GM19463 (cell line): ENCODE data around the gene MAEA.
"Not testable (repeated sequence)": the region's sequence is repeated elsewhere in the genome, so short reads cannot be mapped to it uniquely, and the experiment has no call there.

Experiments used
- ATAC-seq: cut with Tn5 transposase; IDR thresholded peaks from one replicate; pipeline ENCODE4 v1.9.1; 2021; ENCODE audit warnings: mild to moderate bottlenecking, moderate library complexity; ENCODE audit not compliant: unreplicated experiment

MAEA gene

GRCh38 chr4:1333256-1333655 lies 43.6 kb downstream of the MAEA start:
- no peak for ATAC-seq

- not testable (repeated sequence) for ATAC-seq
These were observed 44.3 kb downstream of the MAEA start for GRCh38 chr4:1333851-1334578.

DNA sequence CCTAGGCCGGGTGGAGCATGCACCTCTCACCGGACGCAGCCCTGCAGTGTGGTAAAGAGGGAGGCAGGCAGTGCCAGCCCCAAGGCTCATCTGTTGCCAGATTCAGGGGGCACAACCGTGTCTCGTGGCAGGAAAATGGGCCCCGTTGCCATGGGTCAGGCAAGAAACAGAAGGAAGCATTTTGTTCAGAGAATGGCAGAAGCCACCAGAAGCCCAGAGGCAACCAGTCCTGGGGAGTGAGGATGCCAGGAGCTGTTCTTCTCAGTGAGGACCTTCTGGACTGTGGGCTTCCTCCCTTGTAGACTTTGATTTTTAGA lies 44.8 kb downstream of the MAEA start:
- no peak for ATAC-seq

DNA sequence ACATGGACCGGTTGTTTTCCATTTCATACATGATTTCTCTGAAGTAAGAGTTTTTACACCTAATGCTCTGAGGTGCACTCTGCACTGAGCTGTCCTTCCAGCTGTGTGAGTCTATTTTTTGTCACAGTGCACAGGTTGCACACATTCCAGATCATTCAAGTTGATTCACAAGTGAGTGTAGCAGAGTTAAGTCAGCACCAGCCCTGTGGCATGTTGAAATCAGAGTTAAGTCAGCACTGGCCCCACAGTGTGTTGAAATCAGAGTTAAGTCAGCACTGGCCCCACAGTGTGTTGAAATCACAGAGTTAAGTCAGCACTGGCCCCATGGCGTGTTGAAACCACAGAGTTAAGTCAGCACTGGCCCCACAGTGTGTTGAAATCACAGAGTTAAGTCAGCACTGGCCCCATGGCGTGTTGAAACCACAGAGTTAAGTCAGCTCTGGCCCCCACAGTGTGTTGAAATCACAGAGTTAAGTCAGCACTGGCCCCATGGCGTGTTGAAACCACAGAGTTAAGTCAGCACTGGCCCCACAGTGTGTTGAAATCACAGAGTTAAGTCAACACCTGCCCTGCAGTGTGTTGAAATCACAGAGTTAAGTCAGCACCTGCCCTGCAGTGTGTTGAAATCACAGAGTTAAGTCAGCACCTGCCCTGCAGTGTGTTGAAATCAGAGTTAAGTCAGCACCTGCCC lies 45.6 kb downstream of the MAEA start:
- ATAC-seq: not testable (repeated sequence)

DNA sequence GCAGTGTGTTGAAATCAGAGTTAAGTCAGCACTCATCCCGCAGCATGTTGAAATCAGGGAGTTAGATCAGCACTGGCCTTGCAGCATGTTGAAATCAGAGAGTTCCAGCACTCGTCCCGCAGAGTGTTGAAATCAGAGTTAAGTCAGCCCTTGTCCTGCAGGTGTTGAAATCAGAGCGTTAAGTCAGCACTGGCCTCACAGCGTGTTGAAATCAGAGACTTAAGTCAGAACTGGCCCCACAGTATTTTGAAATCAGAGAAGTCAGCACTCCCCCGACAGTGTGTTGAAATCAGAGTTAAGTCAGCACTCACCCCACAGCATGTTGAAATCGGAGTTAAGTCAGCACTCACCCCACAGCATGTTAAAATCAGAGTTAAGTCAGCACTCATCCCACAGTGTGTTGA lies 46.4 kb downstream of the MAEA start:
- no peak for ATAC-seq

DNA sequence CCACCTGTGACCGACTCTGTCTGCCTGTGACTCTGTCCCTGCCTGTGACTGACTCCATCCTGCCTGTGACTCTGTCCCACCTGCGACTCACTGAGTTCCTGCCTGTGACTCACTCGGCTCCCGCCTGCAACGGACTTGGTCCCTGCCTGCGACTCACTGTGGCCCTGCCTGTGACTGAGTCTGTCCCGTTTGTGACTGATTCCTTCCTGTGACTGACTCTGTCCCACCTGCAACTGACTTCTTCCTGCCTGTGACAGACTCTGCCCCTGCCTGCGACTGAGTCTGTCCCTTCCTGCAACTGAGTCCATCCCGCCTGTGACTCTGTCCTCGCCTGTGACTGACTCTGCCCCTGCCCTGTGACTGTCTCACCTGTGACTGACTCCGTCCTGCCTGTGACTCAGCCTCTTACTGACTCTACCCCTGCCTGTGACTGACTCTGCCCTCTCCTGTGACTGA lies 47.7 kb downstream of the MAEA start:
- ATAC-seq: no peak

DNA sequence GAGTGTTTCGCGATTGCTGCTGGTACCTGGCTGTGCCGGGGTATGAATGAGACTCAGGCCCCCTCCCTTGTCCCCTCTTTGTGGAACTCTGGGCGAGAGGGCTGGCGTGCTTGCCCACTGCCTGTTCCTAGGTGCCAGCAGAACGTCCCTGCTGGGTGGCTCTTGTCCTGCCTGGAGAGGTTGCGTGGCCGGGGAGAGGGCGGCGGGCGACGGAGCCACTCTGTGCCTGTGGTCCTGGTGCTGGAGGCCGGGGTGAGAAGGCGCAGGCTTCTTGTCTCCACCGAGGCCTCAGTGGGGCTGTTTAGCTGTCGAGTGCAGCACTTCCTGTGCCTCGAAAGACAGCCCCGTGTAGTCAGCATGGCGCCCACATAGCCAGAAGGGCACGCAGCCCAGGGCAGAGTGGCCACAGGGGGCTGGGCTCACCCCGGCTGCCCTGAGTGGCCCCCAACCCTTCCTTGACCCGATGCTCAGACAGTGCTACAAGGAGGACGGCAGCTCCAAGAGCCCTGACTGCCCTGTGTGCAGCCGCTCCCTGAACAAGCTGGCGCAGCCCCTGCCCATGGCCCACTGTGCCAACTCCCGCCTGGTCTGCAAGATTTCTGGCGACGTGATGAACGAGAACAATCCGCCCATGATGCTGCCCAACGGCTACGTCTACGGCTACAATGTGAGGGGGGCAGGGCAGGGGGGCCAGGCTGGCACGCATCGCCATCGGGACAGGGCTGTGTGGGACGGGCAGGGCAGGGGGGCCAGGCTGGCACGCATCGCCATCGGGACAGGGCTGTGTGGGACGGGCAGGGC lies 48.5 kb downstream of the MAEA start:
- no peak for ATAC-seq

DNA sequence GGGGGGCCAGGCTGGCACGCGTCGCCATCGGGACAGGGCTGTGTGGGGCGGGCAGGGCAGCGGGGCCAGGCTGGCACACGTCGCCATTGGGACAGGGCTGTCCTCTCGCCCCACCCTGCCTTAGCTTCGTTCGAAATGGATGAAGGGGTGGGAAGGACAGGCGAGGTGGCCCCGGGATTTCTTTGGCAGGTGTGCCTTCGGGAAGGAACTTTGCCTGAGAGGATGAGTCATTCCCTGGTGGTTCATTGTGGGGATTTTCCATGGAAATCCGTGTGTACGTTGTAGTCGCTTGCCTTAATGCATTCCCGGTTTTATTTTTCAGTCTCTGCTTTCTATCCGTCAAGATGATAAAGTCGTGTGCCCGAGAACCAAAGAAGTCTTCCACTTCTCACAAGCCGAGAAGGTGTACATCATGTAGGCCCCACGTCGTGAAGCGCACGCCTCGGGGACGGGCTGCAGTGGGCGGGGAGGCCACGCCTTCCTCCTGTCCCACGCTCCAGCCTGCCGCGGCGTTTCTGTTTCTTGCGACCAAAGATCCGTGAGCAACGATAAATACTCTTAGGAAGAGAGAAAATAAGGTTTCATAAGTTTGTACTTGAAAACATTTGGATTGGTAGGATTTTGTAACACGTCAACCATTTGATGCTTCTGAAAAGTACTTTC lies 49.2 kb downstream of the MAEA start:
- ATAC-seq: no peak

- no peak for ATAC-seq
These were observed 49.8 kb downstream of the MAEA start for GRCh38 chr4:1339489-1339888.

- ATAC-seq: no peak
These were observed 50.6 kb downstream of the MAEA start for GRCh38 chr4:1340181-1340747.

DNA sequence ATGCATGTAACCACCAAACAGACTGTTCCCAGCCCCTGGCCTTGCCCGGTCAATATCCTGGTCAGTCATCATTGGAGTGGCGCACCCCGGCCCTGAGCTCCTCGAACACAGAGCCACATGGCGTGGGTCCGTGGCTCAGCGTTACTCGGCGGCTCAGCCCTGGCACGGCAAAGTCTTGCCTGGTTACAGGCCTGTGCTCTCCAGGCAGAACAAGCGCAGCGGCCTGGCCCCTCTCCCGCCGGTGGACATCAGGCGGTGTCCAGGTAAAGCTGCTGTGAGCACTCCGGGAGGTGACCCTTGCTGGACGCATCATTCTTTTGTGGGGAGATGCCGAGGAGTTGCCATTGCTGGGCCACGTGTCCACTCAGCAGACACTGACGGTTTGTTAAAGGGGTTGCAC lies 51.2 kb downstream of the MAEA start:
- no peak for ATAC-seq

DNA sequence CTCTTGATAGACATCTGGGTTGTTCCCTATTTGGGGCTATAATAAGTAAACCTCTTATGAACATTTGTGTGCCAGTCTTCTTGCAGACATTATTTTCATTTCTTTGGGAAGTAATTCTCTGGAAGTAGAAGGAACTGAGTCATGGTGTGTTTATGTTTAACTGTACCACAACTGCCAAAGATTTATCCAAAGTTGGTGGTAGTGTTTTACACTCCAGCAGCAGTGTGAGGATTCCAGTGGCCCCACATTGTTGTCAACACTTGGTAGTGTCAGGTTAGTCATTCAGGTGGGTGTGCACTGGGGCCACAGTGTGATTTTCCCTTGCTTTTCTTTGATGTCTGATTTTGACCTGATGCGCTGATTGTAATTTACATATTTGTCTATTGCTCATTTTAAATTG lies 52.3 kb downstream of the MAEA start:
- no peak for ATAC-seq

GRCh38 chr4:1344696-1345095 lies 55.0 kb downstream of the MAEA start:
- ATAC-seq: no peak

DNA sequence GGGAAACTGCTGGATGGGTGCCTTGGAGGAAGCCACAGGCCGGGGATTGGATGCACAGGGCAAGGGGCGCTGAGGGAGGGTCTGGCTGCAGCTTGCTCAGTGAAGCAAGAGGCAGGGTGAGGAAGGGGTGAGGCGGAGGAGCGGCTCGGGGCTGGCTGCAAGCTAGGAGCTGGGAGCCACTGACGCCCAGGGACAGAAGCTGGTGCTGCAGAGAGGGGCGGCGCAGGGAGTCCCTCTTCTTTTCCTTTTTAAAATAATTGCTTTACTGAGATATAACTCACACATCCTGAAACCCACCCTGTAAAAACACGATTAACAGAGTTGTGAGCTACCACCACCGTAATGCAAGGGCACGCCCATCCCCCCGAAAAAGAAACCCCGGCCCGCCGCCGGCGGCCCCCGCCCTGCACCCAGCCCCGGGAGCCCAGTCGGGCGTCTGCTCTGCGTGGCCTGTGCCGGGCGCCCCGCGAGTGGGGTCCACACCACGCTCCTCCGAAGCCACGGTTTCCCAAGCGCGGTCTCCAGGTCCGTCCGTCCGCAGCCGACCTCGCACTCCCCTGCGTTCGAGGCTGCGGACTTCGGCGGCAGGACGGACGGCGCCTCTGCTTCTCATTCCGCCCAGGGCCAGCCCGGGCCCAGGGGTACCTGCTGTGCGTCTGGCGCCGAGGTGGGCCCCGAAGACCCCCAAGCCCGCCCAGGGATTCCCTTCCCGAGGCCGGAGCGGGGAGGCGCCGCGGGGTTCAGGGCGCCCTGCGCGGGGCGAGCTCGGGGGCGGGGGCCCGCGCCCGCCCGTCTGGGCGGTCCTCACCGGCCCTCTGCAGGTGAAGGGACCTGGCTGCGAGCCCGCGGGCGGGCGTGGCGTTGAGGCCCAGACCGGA lies 56.5 kb downstream of the MAEA start:
- peak; percentile 9 for ATAC-seq

- ATAC-seq: peak; percentile 92
These were observed 57.2 kb downstream of the MAEA start, which contains the start of gene UVSSA for GRCh38 chr4:1346781-1347409. UVSSA (plus strand) TSS chr4:1347208; CDS start chr4:1348092, 884 bp downstream.

DNA sequence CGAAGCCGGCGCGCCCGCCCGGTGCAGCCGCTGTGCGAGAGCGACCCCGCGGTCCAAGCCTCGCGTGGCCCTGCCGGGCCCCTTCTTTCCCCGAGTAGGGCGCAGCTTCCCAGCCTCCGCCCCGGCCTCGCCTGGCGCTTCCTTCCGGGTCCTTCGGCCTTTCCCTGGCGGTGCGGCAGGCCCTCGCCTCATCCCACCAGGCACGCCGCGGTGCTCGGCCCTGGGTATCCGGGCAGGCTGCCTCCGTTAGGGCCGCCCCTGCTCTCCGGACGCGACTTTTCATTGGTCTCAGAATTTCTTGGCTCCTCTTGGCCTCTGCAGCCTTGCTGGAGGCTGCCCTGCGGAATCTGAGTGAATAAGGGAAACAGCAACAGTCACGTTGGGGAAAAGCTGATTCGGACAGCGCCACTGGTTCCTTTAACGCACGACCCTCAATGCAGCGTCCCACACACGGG lies 57.7 kb downstream of the MAEA start:
- peak; percentile 23 for ATAC-seq

GRCh38 chr4:1348014-1348513 lies 58.4 kb downstream of the MAEA start:
- ATAC-seq: no peak

GRCh38 chr4:1348746-1349145 lies 59.1 kb downstream of the MAEA start:
- ATAC-seq: no peak
